AG04450 (cell line): ENCODE measurements around the gene CD48. TPM values are rescaled to one million over a fixed set of nuclear protein-coding genes. Genes with fewer than 3 reads are reported as not detected.
"Not testable (repeated sequence)": the region's sequence is repeated elsewhere in the genome, so short reads cannot be mapped to it uniquely, and the experiment has no call there.

Source experiments
- CTCF ChIA-PET: fragments of 300-600, 350-600 bp; formaldehyde crosslinking; extraction: SDS; loops from one replicate; lab custom pipeline; 2022; ENCODE audit warnings: antibody characterized with exemption, inconsistent platforms; lab: Charles Lee
- POLR2A ChIA-PET: fragments of 350-600 bp; formaldehyde crosslinking; extraction: SDS; loops from one replicate; lab custom pipeline; 2021; ENCODE audit warnings: antibody characterized with exemption, inconsistent platforms; lab: Yijun Ruan, JAX
- DNase-seq: peaks from one replicate; pipeline ENCODE4 v3.0.0-alpha.2; 2011; ENCODE audit warnings: low read depth, low spot score
- H3K27ac ChIP-seq: one replicate; pipeline ENCODE4 v1.5.1; 2012; ENCODE audit warnings: low read depth, low read length, control low read depth
- H3K27me3 ChIP-seq: one replicate; pipeline ENCODE4 v1.6.0; 2012; ENCODE audit warnings: low read length; ENCODE audit not compliant: control insufficient read depth, insufficient read depth
- H3K4me3 ChIP-seq: 2 replicates; pipeline ENCODE4 v1.5.1; 2011; ENCODE audit warnings: mild to moderate bottlenecking, low read depth, low read length, control low read depth
- H3K9me3 ChIP-seq: 2 replicates; pipeline ENCODE4 v1.5.1; 2012; ENCODE audit warnings: low read length; ENCODE audit not compliant: control insufficient read depth, insufficient read depth
- polyA plus RNA-seq: library from polyadenylated mRNA; depleted of rRNA; stranded (reverse); fragments of >200 nt; gene quantifications from 2 replicates; pipeline ENCODE4 v1.2.3, GENCODE V29; 2011
- TF ChIP-seq, protein P1 (sequence below): IDR thresholded peaks from 2 replicates; pipeline ENCODE4 v1.5.1; 2011; ENCODE audit warnings: low read depth, low read length, control low read depth, inconsistent platforms

CD48 gene
- polyA plus RNA-seq, 1 experiment = not detected

DNA sequence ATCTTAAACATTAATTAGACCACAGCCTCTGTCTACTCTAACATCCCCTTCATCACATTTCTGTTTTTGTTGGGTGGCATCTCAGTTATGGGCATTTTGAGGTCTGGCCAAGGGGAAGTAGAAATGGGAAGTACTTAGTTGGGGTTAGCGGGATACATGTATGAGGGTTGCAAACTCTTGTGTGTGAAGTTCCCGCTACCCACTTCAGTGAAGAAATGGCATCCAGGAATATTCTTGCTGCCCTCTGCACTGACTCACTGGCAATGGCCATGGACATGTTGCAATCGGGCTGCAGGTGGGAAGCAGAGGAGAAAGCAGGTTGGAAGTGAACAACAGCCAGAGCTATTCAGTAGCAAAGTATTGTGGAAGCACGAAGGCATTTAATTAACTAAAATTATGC lies 7.4 kb downstream of the CD48 start:
- no peak overlapping the region for H3K4me3 ChIP-seq
- POLR2A ChIA-PET = no interaction called here
- H3K27me3 ChIP-seq = no peaks in the 10 kb centered on the region
- CTCF ChIA-PET = interaction anchor here (1.4 kb wide), 1 partner anchor 75 kb away, joined by 3 read pairs; no protein-coding TSS in a partner anchor
- H3K9me3 ChIP-seq = no peaks in the 10 kb centered on the region
- no peak for DNase-seq
- TF ChIP-seq, protein P1, sequence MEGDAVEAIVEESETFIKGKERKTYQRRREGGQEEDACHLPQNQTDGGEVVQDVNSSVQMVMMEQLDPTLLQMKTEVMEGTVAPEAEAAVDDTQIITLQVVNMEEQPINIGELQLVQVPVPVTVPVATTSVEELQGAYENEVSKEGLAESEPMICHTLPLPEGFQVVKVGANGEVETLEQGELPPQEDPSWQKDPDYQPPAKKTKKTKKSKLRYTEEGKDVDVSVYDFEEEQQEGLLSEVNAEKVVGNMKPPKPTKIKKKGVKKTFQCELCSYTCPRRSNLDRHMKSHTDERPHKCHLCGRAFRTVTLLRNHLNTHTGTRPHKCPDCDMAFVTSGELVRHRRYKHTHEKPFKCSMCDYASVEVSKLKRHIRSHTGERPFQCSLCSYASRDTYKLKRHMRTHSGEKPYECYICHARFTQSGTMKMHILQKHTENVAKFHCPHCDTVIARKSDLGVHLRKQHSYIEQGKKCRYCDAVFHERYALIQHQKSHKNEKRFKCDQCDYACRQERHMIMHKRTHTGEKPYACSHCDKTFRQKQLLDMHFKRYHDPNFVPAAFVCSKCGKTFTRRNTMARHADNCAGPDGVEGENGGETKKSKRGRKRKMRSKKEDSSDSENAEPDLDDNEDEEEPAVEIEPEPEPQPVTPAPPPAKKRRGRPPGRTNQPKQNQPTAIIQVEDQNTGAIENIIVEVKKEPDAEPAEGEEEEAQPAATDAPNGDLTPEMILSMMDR = no peak
- H3K27ac ChIP-seq = no peak overlapping the region

GRCh38 chr1:160702100-160702499 lies 9.5 kb downstream of the CD48 start:
- ChIA-PET CTCF (no interaction called here), POLR2A (no interaction called here)
- Histone ChIP-seq H3K4me3 (no peak overlapping the region), H3K27me3 (no peaks in the 10 kb centered on the region), H3K27ac (no peak overlapping the region), H3K9me3 (no peaks in the 10 kb centered on the region)
- no peak for DNase-seq
- TF ChIP-seq, protein P1 = no peak

DNA sequence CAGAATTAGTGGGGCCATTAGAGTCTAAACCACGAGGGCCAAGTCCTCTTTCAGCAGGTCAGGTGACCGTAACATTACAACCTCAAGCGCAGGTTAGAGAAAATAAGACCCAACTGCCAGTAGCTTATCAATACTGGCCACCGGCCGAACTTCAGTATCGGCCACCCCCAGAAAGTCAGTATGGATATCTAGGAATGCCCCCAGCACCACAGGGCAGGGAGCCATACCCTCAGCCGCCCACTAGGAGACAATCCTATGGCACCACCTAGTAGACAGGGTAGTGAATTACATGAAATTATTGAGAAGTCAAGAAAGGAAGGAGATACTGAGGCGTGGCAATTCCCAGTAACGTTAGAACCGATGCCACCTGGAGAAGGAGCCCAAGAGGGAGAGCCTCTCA lies 19.2 kb downstream of the CD48 start:
- POLR2A ChIA-PET, DNase-seq: not testable (repeated sequence)
- CTCF ChIA-PET = interaction anchor here (1.1 kb wide), 1 partner anchor 17 kb away, joined by 3 read pairs; no protein-coding TSS in a partner anchor

DNA sequence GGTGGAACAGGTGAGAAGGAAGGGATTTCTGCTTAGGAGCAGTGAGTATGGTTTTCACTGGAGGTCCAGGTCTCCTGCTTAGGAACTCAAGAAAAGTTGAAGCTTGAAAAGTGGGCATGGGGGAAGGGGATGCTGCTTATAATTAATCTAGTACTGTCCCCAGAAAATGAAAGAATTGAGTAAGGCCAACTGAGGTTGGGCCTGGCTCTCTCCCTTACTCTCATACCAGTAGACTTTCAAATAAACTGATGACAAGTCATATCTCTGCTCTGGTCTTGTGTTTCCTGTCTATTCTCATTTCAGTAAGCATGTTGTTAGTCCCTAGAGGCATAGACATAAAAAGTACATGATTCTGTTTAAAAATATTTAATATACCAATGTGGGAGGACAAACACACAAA lies 26.4 kb downstream of the CD48 start:
- no peak overlapping the region for H3K27ac ChIP-seq
- no peaks in the 10 kb centered on the region for H3K27me3 ChIP-seq
- POLR2A ChIA-PET = no interaction called here
- CTCF ChIA-PET = no interaction called here
- no peak for DNase-seq
- no peak overlapping the region for H3K4me3 ChIP-seq
- no peaks in the 10 kb centered on the region for H3K9me3 ChIP-seq
- TF ChIP-seq, protein P1 = no peak

More for the DNA sequence above, 19.2 kb downstream of the CD48 start:
- H3K27ac ChIP-seq, H3K9me3 ChIP-seq, H3K27me3 ChIP-seq, H3K4me3 ChIP-seq: not testable (repeated sequence)

DNA sequence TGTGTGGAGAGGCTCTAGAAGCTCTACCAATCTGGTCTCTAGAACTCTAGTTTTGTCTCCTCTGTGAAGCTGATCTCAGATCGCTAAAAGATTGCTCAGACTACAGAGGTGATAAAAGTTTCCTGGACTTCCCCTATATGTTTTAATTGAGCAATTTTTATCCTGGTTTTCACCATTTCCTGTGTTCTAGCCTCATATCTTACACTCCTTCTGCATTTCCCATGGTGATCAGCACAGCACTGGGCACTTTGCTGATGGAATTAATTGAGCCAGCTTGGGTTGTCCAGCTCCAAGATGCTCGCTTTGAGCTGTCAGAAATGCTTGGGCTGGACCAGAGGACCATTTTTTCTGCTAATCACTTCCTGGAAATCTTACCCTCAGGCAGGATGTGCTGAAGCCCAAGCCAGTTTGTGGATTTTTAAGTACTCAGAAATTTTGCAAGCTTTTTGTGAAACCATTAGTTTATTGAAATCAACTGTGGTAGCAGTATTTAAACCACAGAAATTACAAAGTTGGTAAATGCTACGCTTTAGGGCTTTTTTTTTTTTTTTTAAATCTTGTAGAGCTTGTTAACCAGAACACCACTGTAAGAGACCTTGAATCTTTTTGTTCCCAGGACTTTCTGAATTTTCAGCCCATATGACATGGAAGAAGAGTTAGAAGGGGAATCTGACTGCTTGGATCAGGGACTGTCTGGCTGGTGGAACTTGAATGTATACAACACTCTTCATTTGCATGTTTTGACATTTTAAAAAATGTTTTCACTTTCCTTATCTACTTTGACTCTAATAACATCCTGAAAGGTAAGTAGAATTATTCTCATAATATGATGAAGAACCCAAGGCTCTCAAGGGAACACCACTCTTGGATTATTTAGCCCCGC lies 28.4 kb downstream of the CD48 start:
- H3K9me3 ChIP-seq = no peaks in the 10 kb centered on the region
- ChIA-PET CTCF (interaction anchor here (0.9 kb wide), 1 partner anchor 44 kb away, joined by 3 read pairs; no protein-coding TSS in a partner anchor), POLR2A (no interaction called here)
- no peaks in the 10 kb centered on the region for H3K27me3 ChIP-seq
- no peak for DNase-seq
- no peak overlapping the region for H3K4me3 ChIP-seq
- TF ChIP-seq, protein P1 = no peak
- H3K27ac ChIP-seq = no peak overlapping the region
